HFF-Myc (cell line): ENCODE data around the gene DHRS3.
"Not testable (repeated sequence)": the region's sequence is repeated elsewhere in the genome, so short reads cannot be mapped to it uniquely, and the experiment has no call there.

ENCODE experiments used
- DNase-seq: peaks from one replicate; pipeline ENCODE4 v3.0.0-alpha.2; 2011; ENCODE audit warnings: low read depth; ENCODE audit errors: extremely low read depth
- H3K4me3 ChIP-seq: replicated peaks from 2 replicates; pipeline ENCODE4 v1.5.1; 2011; ENCODE audit warnings: low read depth, mild to moderate bottlenecking, control low read depth, low read length
- TF ChIP-seq, protein P1 (sequence below): IDR thresholded peaks from 2 replicates; pipeline ENCODE4 v1.5.1; 2012; ENCODE audit warnings: mild to moderate bottlenecking, low read depth, low read length, control low read depth; ENCODE audit errors: missing control alignments

DHRS3 gene

DNA sequence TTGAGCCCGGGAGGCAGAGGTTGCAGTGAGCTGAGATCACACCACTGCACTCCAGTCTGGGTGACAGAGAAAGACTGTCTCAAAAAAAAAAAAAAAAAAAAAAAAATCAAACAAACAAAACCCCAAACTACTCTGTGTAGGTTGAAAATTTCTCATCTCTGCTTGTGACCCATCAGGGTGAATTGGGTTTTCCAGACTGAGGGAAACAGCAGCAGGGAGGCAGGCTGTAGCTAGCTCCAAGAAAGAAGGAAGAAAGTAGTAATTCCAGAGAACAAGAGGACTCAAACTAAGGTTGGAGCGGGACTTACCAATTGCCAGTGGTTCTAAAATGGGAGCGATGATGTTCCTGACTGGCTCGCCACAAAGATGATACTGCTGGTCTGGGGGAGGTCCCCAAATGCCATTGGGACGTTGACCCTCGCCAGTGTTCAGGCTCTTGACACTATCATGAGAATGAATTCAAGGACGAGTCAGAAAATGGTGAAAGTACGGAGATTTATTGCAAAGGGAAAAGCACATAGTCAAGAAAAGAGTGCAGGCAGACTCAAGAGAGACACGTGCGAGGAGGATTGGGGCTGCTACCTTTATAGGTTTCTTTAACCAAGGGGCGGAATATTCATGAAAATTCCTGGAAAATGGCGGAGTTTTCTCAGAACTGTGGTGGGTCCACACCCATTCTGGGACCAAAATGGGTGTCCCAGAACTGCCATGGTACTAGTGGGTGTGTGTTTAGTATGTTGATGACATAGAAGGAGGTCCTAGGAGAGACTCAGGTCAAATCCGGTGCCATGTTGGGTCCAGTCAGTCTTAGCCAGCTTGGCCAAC lies 39.3 kb upstream of the DHRS3 start:
- no peak overlapping the region for H3K4me3 ChIP-seq
- TF ChIP-seq, protein P1, sequence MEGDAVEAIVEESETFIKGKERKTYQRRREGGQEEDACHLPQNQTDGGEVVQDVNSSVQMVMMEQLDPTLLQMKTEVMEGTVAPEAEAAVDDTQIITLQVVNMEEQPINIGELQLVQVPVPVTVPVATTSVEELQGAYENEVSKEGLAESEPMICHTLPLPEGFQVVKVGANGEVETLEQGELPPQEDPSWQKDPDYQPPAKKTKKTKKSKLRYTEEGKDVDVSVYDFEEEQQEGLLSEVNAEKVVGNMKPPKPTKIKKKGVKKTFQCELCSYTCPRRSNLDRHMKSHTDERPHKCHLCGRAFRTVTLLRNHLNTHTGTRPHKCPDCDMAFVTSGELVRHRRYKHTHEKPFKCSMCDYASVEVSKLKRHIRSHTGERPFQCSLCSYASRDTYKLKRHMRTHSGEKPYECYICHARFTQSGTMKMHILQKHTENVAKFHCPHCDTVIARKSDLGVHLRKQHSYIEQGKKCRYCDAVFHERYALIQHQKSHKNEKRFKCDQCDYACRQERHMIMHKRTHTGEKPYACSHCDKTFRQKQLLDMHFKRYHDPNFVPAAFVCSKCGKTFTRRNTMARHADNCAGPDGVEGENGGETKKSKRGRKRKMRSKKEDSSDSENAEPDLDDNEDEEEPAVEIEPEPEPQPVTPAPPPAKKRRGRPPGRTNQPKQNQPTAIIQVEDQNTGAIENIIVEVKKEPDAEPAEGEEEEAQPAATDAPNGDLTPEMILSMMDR, result no peak
- no peak for DNase-seq

GRCh38 chr1:12656575-12656974 lies 38.6 kb upstream of the DHRS3 start:
- no peak for DNase-seq
- TF ChIP-seq, protein P1, result no peak
- no peak overlapping the region for H3K4me3 ChIP-seq

DNA sequence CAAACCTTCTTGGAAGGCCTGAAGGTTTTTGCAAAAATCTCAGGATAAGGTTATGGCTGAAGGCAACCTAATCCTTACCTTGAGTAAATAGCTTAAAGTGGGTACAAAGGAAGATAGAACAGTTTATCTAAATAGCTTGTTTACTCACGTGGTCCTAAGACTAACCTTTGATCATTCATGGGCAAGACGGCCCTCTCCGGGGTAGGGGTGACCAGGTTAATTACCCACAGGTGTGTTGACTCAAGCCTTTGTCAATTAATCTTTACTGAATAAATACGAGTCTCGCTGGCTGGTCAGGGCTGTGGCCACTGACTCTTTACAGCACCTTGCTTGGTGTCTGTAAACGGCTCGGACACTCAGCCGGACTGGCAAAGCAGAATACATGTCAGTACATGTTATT lies 36.6 kb upstream of the DHRS3 start:
- TF ChIP-seq, protein P1, result no peak
- no peak for DNase-seq
- H3K4me3 ChIP-seq, result no peak overlapping the region

DNA sequence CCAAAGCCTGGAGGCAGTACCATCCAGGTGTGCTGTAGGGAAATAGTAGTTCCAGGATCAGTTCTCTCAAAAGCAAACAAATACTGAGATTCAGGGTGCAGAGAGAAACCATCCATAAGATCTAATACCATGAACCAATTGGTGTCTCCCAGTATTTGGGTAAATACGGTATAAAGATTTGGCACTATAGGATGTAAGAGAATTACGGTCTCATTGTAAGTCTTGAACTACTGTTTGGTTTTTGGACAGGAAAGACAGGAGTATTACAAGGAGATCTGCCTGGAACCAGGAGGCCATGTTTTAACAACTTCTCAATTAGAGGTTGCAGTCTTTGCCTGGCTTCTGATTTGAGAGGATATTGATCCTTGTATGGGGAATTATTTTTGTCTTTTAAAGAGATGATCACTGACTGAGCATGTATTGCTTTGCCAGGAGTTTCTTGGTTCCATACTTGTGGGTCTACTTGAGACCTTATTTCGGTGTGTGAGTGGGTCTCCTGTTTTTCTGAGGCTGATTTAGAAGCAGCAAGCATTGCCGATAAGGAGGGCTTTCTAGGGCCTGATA lies 36.1 kb upstream of the DHRS3 start:
- no peak overlapping the region for H3K4me3 ChIP-seq
- TF ChIP-seq, protein P1, result no peak
- DNase-seq, result no peak

- TF ChIP-seq, protein P1, result no peak
- DNase-seq, result peak; percentile 3
Measured at GRCh38 chr1:12649971-12650421, 32.0 kb upstream of the DHRS3 start.

GRCh38 chr1:12648741-12649140 lies 30.7 kb upstream of the DHRS3 start:
- no peak overlapping the region for H3K4me3 ChIP-seq
- no peak for DNase-seq
- TF ChIP-seq, protein P1, result no peak

More at GRCh38 chr1:12649971-12650421, 32.0 kb upstream of the DHRS3 start:
- no peak overlapping the region for H3K4me3 ChIP-seq

- DNase-seq, H3K4me3 ChIP-seq: not testable (repeated sequence)
Measured at GRCh38 chr1:12645401-12645800, 27.4 kb upstream of the DHRS3 start.
